DMS53 treated with DMSO at 0.1 percent for 48 hours (cell line): ENCODE data around the gene ZBTB1.
"Not testable (repeated sequence)": the region's sequence is repeated elsewhere in the genome, so short reads cannot be mapped to it uniquely, and the experiment has no call there.

Experiments
- DNase-seq: peaks from one replicate; lab custom pipeline; 2025; ENCODE audit not compliant: unreplicated experiment; lab: John Stamatoyannopoulos, UW

The ZBTB1 gene

GRCh38 chr14:64495252-64495651 is 9.3 kb upstream of the ZBTB1 start:
- no peak for DNase-seq

- no peak for DNase-seq
Measured at GRCh38 chr14:64496764-64497163, 7.8 kb upstream of the ZBTB1 start.

- no peak for DNase-seq
Measured at GRCh38 chr14:64500088-64500487, 4.5 kb upstream of the ZBTB1 start.

- no peak for DNase-seq
Measured at GRCh38 chr14:64501411-64502171, 3.0 kb upstream of the ZBTB1 start.

GRCh38 chr14:64502456-64502855 is 2.1 kb upstream of the ZBTB1 start:
- DNase-seq = no peak

GRCh38 chr14:64502887-64503433 is 1.6 kb upstream of the ZBTB1 start:
- no peak for DNase-seq

- peak; percentile 43 for DNase-seq
Measured at GRCh38 chr14:64503434-64504309, 898 bp upstream of the ZBTB1 start, which contains the start of gene ZBTB25. Gene ZBTB25, minus strand, starts transcription at chr14:64503838. Its CDS starts 13,305 bp downstream, at chr14:64490533.

GRCh38 chr14:64504897-64505794 is 576 bp downstream of the ZBTB1 start:
- peak; percentile 61 for DNase-seq

- no peak for DNase-seq
Measured at GRCh38 chr14:64506721-64507120, 2.2 kb downstream of the ZBTB1 start.

- no peak for DNase-seq
Measured at GRCh38 chr14:64507376-64508156, 3.0 kb downstream of the ZBTB1 start.

GRCh38 chr14:64508215-64508776 is 3.7 kb downstream of the ZBTB1 start:
- DNase-seq = no peak

GRCh38 chr14:64509036-64509435 is 4.5 kb downstream of the ZBTB1 start:
- DNase-seq = no peak

GRCh38 chr14:64510825-64511671 is 6.5 kb downstream of the ZBTB1 start:
- DNase-seq = peak; percentile 41

GRCh38 chr14:64513271-64513670 is 8.7 kb downstream of the ZBTB1 start:
- peak; percentile 4 for DNase-seq

- no peak for DNase-seq
Measured at GRCh38 chr14:64515053-64515452, 10.5 kb downstream of the ZBTB1 start.

GRCh38 chr14:64516969-64517368 is 12.4 kb downstream of the ZBTB1 start:
- DNase-seq = no peak

- not testable (repeated sequence) for DNase-seq
Measured at GRCh38 chr14:64517667-64518066, 13.1 kb downstream of the ZBTB1 start.

GRCh38 chr14:64518229-64518628 is 13.7 kb downstream of the ZBTB1 start:
- no peak for DNase-seq

- DNase-seq = no peak
Measured at GRCh38 chr14:64520699-64521098, 16.1 kb downstream of the ZBTB1 start.
